Hepatocyte (in vitro differentiated cells): ENCODE results near the gene TMF1. TPM values are rescaled to one million over a fixed set of nuclear protein-coding genes. Genes with fewer than 3 reads are reported as not detected.
A peak's percentile ranks its signal among the peaks of the same experiment; 100 is the strongest.

ENCODE experiments used
- DNase-seq: peaks from one replicate; pipeline ENCODE4 v3.0.0-alpha.2; 2016; ENCODE audit warnings: low spot score
- H2AFZ ChIP-seq: fragments of 200-600 bp; sonication (generic); 2 replicates; pipeline ENCODE4 v1.6.0; 2016; ENCODE audit warnings: antibody characterized with exemption, mild to moderate bottlenecking
- H3K27ac ChIP-seq: fragments of 200-600 bp; sonication (generic); 2 replicates; pipeline ENCODE4 v1.5.1; 2016; ENCODE audit warnings: mild to moderate bottlenecking
- H3K27me3 ChIP-seq: fragments of 200-600 bp; sonication (generic); 2 replicates; pipeline ENCODE4 v1.6.1; 2016
- H3K36me3 ChIP-seq: fragments of 200-600 bp; sonication (generic); replicated peaks from 2 replicates; pipeline ENCODE4 v1.5.1; 2016; ENCODE audit warnings: low read depth; ENCODE audit not compliant: insufficient read depth
- H3K4me1 ChIP-seq: fragments of 200-600 bp; sonication (generic); 2 replicates; pipeline ENCODE4 v1.5.1; 2016; ENCODE audit warnings: mild to moderate bottlenecking, moderate library complexity; ENCODE audit not compliant: insufficient read depth
- H3K4me2 ChIP-seq: fragments of 200-600 bp; sonication (generic); 2 replicates; pipeline ENCODE4 v1.6.0; 2016
- H3K4me3 ChIP-seq: fragments of 200-600 bp; sonication (generic); 2 replicates; pipeline ENCODE4 v1.5.1; 2016; ENCODE audit warnings: mild to moderate bottlenecking
- H3K79me2 ChIP-seq: fragments of 200-600 bp; sonication (generic); 2 replicates; pipeline ENCODE4 v1.6.0; 2017; ENCODE audit warnings: mild to moderate bottlenecking
- H3K9me2 ChIP-seq: fragments of 200-600 bp; sonication (generic); replicated peaks from 2 replicates; pipeline ENCODE4 v1.6.0; 2017; ENCODE audit warnings: mild to moderate bottlenecking; ENCODE audit not compliant: insufficient read depth
- H3K9me3 ChIP-seq: fragments of 200-600 bp; sonication (generic); 2 replicates; pipeline ENCODE4 v1.5.1; 2016; ENCODE audit warnings: low read depth, mild to moderate bottlenecking
- H4K20me1 ChIP-seq: fragments of 200-600 bp; sonication (generic); 2 replicates; pipeline ENCODE4 v1.6.0; 2016; ENCODE audit warnings: mild to moderate bottlenecking; ENCODE audit not compliant: insufficient read depth, poor library complexity, severe bottlenecking
- EZH2 ChIP-seq: fragments of 200-600 bp; sonication (generic); IDR thresholded peaks from 2 replicates; pipeline ENCODE4 v1.6.1; 2016; ENCODE audit warnings: antibody characterized with exemption, mild to moderate bottlenecking, borderline replicate concordance
- EZH2phosphoT487 ChIP-seq: fragments of 200-600 bp; sonication (generic); IDR thresholded peaks from one replicate; pipeline ENCODE4 v1.6.1; 2018; ENCODE audit warnings: antibody characterized with exemption, mild to moderate bottlenecking, low read depth, moderate library complexity; ENCODE audit not compliant: unreplicated experiment, severe bottlenecking
- WGBS: methylation state at CpG from one replicate; pipeline ENCODE4 v1.1.6; 2016; ENCODE audit warnings: low lambda C conversion rate; ENCODE audit errors: missing lambda C conversion rate; 5-methylcytosine and 5-hydroxymethylcytosine counted together
- polyA plus RNA-seq: library from polyadenylated mRNA; unstranded; fragments of >200 nt; fragmentation: Nextera tagmentation; extraction: Ambion mirVana; gene quantifications from 2 replicates; pipeline ENCODE4 v1.2.1, GENCODE V29; 2016
- total RNA-seq: library from RNA; depleted of rRNA; stranded (reverse); fragments of >200 nt; gene quantifications from 2 replicates; pipeline ENCODE4 v1.2.3, GENCODE V29; 2014
- TF ChIP-seq, protein P1 (sequence below): fragments of 200-600 bp; sonication (generic); IDR thresholded peaks from 2 replicates; pipeline ENCODE4 v1.5.1; 2016; ENCODE audit warnings: antibody characterized with exemption, mild to moderate bottlenecking; ENCODE audit not compliant: poor library complexity

The TMF1 gene, protein sequence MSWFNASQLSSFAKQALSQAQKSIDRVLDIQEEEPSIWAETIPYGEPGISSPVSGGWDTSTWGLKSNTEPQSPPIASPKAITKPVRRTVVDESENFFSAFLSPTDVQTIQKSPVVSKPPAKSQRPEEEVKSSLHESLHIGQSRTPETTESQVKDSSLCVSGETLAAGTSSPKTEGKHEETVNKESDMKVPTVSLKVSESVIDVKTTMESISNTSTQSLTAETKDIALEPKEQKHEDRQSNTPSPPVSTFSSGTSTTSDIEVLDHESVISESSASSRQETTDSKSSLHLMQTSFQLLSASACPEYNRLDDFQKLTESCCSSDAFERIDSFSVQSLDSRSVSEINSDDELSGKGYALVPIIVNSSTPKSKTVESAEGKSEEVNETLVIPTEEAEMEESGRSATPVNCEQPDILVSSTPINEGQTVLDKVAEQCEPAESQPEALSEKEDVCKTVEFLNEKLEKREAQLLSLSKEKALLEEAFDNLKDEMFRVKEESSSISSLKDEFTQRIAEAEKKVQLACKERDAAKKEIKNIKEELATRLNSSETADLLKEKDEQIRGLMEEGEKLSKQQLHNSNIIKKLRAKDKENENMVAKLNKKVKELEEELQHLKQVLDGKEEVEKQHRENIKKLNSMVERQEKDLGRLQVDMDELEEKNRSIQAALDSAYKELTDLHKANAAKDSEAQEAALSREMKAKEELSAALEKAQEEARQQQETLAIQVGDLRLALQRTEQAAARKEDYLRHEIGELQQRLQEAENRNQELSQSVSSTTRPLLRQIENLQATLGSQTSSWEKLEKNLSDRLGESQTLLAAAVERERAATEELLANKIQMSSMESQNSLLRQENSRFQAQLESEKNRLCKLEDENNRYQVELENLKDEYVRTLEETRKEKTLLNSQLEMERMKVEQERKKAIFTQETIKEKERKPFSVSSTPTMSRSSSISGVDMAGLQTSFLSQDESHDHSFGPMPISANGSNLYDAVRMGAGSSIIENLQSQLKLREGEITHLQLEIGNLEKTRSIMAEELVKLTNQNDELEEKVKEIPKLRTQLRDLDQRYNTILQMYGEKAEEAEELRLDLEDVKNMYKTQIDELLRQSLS
- total RNA-seq (32.0 and 39.6 TPM in 2 replicates), polyA plus RNA-seq (19.5 and 23.8 TPM in 2 replicates)

DNA sequence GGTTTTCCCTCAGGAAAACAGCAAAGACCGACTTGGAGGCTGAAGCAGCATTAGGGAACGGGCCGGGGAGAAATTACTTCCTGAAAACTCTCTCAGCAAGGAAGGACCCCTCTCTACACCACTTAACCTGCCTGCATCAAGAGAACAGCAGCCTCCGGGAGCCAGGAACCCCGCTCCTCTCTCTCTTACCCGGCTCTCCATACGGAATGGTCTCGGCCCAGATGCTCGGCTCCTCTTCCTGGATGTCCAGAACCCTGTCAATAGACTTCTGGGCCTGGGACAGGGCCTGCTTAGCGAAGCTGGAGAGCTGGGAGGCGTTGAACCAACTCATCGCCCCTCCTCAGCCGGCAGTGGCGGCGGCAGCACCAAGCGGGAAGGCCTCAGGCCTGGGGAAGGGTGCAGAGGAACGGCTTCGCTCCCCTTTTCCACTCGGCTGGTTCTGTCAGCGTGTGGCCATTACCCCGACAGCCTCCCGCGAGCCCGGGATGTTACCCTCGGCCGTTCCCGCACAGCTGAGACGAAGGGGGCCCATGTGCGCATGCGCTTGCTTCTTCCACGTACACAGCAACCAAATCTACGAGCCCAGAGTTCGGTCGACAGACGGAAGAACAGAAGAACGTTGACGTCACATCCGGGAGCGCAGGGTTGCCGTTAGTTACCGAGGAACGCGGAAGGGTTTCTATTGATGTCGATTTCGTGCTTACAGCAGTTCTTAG is at the start of gene TMF1:
TMF1 (minus strand) TSS at position 578 of the 716 bp plus-strand sequence; CDS start at position 331, 247 bp downstream.
- Histone ChIP-seq H4K20me1 (peaks cover 34% of the 10 kb centered on the region), H3K9me3 (no peaks in the 10 kb centered on the region), H3K27ac (peak within 1 kb of the TSS; percentile 96), H3K79me2 (peaks cover 46% of the 10 kb centered on the region), H3K27me3 (no peaks in the 10 kb centered on the region), H3K4me2 (peak within 1 kb of the TSS; percentile 86), H3K9me2 (no peaks in the 10 kb centered on the region), H2AFZ (peak within 1 kb of the TSS; percentile 80), H3K4me3 (peak within 1 kb of the TSS; percentile 60), H3K36me3 (no peaks in the 10 kb centered on the region), H3K4me1 (peaks cover 16% of the 10 kb centered on the region)
- no peak for TF ChIP-seq EZH2
- TF ChIP-seq EZH2phosphoT487 = no peak
- DNase-seq = peak; percentile 100
- 1% methylated on average over 45 of the region's 45 CpGs for WGBS

DNA sequence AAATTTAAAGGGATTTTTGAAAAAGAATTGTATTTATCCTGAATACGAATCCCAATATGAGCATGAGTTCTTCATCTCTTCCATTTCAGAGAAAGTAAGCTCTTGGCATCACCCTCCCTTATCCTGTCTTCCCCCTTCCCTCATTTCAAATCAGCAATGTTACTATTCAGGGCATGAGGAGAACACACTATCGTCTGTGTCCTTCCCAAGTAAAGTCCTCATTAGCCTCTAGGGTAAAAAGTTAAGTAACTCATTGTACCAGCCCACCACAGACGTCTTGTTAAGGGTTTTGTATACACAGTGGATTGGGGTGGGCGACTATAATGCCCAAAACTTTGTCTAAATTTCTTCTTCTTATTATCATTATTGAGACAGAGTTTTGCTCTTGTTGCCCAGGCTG is 47.4 kb upstream of the TMF1 start:
- Histone ChIP-seq H3K27me3 (no peaks in the 10 kb centered on the region), H3K9me2 (no peaks in the 10 kb centered on the region), H3K79me2 (peaks cover 36% of the 10 kb centered on the region), H2AFZ (no peak overlapping the region), H3K4me3 (no peak overlapping the region), H4K20me1 (no peaks in the 10 kb centered on the region), H3K4me2 (no peak overlapping the region), H3K9me3 (no peaks in the 10 kb centered on the region), H3K4me1 (peaks cover 4% of the 10 kb centered on the region), H3K27ac (no peak overlapping the region), H3K36me3 (no peaks in the 10 kb centered on the region)
- DNase-seq = no peak
- WGBS = 91% methylated on average over 4 of the region's 4 CpGs
- TF ChIP-seq, protein P1, sequence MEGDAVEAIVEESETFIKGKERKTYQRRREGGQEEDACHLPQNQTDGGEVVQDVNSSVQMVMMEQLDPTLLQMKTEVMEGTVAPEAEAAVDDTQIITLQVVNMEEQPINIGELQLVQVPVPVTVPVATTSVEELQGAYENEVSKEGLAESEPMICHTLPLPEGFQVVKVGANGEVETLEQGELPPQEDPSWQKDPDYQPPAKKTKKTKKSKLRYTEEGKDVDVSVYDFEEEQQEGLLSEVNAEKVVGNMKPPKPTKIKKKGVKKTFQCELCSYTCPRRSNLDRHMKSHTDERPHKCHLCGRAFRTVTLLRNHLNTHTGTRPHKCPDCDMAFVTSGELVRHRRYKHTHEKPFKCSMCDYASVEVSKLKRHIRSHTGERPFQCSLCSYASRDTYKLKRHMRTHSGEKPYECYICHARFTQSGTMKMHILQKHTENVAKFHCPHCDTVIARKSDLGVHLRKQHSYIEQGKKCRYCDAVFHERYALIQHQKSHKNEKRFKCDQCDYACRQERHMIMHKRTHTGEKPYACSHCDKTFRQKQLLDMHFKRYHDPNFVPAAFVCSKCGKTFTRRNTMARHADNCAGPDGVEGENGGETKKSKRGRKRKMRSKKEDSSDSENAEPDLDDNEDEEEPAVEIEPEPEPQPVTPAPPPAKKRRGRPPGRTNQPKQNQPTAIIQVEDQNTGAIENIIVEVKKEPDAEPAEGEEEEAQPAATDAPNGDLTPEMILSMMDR = no peak
- TF ChIP-seq EZH2 = no peak
- no peak for TF ChIP-seq EZH2phosphoT487

- Histone ChIP-seq H2AFZ (no peak overlapping the region), H3K9me3 (no peaks in the 10 kb centered on the region), H3K79me2 (peaks cover 52% of the 10 kb centered on the region), H3K27ac (no peak overlapping the region), H3K4me3 (no peak overlapping the region), H3K36me3 (no peaks in the 10 kb centered on the region), H3K27me3 (no peaks in the 10 kb centered on the region), H3K9me2 (no peaks in the 10 kb centered on the region), H4K20me1 (peaks cover 10% of the 10 kb centered on the region), H3K4me2 (no peak overlapping the region), H3K4me1 (peaks cover 4% of the 10 kb centered on the region)
- no peak for DNase-seq
- no peak for TF ChIP-seq EZH2
- TF ChIP-seq, protein P1 = no peak
- TF ChIP-seq EZH2phosphoT487 = no peak
- WGBS = 93% methylated on average over 9 of the region's 9 CpGs
Observed at GRCh38 chr3:69097407-69098086, 45.4 kb upstream of the TMF1 start.
